GM12864 (cell line): ENCODE measurements around the gene DEFB132.
A peak's percentile ranks its signal among the peaks of the same experiment; 100 is the strongest.

Source experiments
- DNase-seq: peaks from one replicate; pipeline ENCODE4 v3.0.0-alpha.2; 2011; ENCODE audit warnings: low read depth
- H3K4me3 ChIP-seq: 2 replicates; pipeline ENCODE4 v1.5.1; 2011; ENCODE audit warnings: mild to moderate bottlenecking, low read depth, low read length, control low read depth
- TF ChIP-seq, protein P1 (sequence below): IDR thresholded peaks from 2 replicates; pipeline ENCODE4 v1.5.1; 2011; ENCODE audit warnings: low read depth, mild to moderate bottlenecking, moderate library complexity, low read length, control low read depth, inconsistent platforms; ENCODE audit errors: missing control alignments

Gene DEFB132

DNA sequence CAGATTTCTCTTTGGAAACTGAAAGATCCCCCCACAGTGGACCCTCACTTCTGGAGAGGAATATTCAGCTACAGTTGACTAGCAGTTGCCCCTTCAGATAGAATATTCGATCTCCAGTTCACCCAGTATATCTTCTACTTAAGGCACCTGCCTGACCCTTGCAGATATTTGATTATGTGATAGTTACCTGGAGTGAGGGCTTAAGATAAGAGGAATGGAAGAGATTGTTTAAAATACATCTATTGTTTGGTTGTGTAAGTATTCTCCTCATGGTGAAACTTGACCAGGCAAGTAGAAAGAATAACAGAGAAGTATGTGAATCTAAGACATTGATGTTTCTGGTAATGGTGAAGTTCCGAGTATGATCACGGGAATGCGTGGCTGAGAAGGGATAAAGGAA is 38.3 kb downstream of the DEFB132 start:
- H3K4me3 ChIP-seq: no peak overlapping the region
- no peak for DNase-seq
- TF ChIP-seq, protein P1, sequence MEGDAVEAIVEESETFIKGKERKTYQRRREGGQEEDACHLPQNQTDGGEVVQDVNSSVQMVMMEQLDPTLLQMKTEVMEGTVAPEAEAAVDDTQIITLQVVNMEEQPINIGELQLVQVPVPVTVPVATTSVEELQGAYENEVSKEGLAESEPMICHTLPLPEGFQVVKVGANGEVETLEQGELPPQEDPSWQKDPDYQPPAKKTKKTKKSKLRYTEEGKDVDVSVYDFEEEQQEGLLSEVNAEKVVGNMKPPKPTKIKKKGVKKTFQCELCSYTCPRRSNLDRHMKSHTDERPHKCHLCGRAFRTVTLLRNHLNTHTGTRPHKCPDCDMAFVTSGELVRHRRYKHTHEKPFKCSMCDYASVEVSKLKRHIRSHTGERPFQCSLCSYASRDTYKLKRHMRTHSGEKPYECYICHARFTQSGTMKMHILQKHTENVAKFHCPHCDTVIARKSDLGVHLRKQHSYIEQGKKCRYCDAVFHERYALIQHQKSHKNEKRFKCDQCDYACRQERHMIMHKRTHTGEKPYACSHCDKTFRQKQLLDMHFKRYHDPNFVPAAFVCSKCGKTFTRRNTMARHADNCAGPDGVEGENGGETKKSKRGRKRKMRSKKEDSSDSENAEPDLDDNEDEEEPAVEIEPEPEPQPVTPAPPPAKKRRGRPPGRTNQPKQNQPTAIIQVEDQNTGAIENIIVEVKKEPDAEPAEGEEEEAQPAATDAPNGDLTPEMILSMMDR: no peak

DNA sequence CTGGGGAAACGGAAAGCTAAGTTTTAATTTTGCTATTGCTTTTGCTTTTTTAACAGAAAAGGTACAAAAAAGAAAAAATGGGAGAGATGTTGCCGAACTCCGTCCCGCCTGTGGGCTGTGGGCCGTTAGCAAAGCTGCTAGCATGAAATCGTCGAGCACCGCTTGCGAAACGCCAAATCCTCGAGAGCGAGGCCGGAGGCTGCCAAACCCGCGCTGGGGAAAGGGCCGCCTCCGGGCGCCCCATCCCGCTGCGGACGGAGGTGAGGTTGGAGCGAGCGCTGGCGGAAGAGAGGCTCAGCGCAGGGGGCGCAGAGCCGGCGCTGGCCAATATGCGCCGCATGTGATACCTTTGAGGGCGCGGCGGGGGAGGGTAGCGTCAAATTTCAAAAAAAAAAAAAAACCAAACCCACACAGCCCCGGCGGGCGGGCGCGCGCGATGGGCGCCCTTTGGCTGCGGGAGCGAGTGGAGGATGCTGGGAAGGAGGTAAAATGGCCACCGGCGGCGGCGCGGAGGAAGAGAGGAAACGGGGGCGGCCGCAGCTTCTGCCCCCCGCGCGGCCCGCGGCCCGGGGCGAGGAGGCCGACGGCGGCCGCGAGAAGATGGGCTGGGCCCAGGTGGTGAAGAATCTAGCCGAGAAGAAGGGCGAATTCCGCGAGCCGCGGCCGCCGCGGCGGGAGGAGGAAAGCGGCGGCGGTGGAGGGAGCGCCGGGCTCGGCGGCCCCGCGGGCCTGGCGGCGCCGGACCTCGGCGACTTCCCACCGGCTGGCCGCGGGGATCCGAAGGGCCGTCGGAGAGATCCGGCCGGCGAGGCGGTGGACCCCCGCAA is 39.8 kb downstream of the DEFB132 start, which contains the start of gene ZCCHC3:
ZCCHC3 (plus strand) TSS at position 473 of the 827 bp plus-strand sequence; CDS start at position 490, 17 bp downstream.
- peak within 1 kb of the TSS; percentile 92 for H3K4me3 ChIP-seq
- DNase-seq: peak; percentile 67
- TF ChIP-seq, protein P1: no peak

- TF ChIP-seq, protein P1: no peak
- peak overlapping the region; percentile 92 for H3K4me3 ChIP-seq
- DNase-seq: no peak
Measured at GRCh38 chr20:297925-298775, 40.6 kb downstream of the DEFB132 start.

- H3K4me3 ChIP-seq: peak overlapping the region; percentile 92
- TF ChIP-seq, protein P1: no peak
- DNase-seq: no peak
Measured at GRCh38 chr20:298776-299391, 41.4 kb downstream of the DEFB132 start.

GRCh38 chr20:300345-300990 is 42.9 kb downstream of the DEFB132 start:
- TF ChIP-seq, protein P1: no peak
- H3K4me3 ChIP-seq: no peak overlapping the region; the same call in 1 of the 2 replicates

GRCh38 chr20:301886-302848 is 44.6 kb downstream of the DEFB132 start:
- H3K4me3 ChIP-seq: no peak overlapping the region
- TF ChIP-seq, protein P1: no peak
- DNase-seq: no peak

More at GRCh38 chr20:300345-300990, 42.9 kb downstream of the DEFB132 start:
- DNase-seq: no peak
